GM12875 (cell line): ENCODE measurements around the gene SHISAL1.

Experiments
- H3K4me3 ChIP-seq: one replicate; pipeline ENCODE4 v1.5.1; 2011; ENCODE audit warnings: low read depth, low read length, control low read depth
- CTCF ChIP-seq: IDR thresholded peaks from 2 replicates; pipeline ENCODE4 v1.5.1; 2011; ENCODE audit warnings: low read depth, mild to moderate bottlenecking, control low read depth, inconsistent platforms, low read length, moderate library complexity, borderline replicate concordance; ENCODE audit not compliant: insufficient read depth

SHISAL1 gene

DNA sequence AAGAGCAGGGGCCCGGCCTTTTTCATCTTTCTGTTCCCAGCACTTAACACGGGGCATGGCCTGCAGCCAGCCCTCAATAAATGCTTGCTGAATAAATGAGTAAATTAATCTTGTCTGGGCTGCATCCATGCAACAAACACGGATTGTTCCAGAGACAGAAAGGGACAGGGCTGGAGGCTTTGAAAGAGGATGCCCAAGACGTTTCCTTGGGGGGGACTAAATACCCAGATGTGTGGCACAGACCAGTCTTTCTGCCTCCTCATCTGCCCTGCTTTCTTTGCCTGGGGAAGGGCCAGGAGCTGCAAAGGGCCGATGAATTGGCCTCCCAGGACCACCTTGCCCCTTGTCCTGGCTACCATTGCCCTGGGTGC is 40.4 kb downstream of the SHISAL1 start:
- no peak overlapping the region for H3K4me3 ChIP-seq
- no peak for TF ChIP-seq CTCF

DNA sequence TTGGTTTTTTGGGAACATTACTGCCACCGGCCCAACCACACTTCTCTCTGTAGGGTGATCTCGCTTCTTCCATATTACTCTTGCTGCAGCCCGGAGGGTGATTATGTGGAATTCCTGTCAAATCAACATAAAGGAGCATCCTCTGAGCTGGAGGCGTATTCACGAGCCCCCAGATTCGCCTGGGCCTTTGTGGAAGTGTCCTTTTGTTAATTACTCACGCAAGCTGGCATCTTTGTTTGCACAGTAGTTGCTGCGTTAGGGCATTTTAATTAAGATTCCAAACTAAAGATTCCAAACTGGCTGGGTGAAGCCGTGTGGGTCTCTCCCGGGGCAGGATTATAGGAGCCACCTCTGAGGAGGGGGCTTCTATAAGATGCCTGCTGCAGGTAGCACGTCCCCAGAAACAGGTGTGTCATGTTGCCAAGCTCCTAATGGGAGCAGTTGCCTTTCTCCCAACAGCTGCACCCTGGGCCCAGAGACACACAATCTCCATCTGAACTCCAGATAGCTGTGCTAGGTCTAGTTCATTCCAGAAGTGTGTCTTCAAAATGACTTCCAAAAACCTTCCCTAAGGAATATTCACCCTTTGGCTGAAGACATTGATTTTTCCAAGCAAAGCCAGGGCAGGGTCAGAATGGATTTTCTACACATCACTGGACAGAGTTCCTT is 40.9 kb downstream of the SHISAL1 start:
- no peak for TF ChIP-seq CTCF
- no peak overlapping the region for H3K4me3 ChIP-seq

- no peak overlapping the region for H3K4me3 ChIP-seq
- TF ChIP-seq CTCF, result no peak
Measured at GRCh38 chr22:44271010-44271500, 41.7 kb downstream of the SHISAL1 start.

DNA sequence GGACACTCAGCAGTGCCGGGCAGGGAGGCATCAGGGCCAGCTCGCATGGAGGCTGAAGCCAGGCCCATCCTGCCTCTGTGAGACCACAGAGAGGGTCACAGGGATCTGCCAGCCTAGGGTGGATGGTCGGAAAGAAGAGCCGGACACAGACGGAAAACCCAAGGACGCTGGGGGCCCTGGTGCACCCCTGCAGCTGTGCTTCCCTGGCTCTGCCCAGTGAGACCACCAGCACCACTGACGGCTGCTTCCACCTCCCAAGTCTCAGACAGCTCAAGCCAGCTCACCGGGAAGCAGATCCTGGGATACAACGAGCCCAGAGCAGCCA is 42.2 kb downstream of the SHISAL1 start:
- H3K4me3 ChIP-seq, result no peak overlapping the region
- no peak for TF ChIP-seq CTCF

DNA sequence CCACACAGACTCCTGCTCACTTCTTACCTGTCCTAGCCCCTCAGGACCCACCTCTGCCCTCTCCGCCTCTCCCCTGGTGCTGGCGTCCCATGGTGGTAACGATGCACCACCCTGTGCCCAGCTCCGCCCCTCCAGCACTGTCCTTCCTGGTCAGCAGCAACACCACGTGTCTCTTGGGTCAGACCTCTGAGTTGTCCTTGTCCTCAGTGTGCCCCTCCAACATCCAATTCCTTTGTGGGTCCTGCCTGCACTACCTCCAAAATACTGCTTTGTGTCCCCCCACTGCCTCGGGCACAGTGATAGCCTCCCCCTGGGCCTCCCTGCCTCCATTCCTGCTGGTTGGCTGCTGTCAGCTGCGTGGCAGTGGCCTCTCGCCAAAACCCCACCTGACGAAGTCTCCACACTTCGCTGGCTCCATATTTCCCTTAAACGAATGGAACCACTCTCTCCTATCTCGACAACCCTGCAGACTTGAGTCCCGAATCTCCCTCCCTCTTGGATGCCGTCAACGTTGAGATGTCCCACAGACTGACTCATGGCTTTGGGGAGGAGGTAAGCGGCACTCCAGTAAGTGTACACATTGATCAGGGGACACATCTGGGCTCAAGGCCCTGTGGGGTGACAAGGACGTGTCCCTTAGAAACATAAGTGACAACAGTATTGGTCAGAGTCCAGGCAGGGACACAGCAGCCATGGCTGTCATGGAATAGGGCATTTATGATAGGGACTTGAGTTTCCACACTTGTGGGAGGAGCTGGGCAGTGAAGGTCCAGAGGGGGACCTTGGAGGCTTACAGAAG is 42.8 kb downstream of the SHISAL1 start:
- H3K4me3 ChIP-seq, result no peak overlapping the region
- no peak for TF ChIP-seq CTCF

DNA sequence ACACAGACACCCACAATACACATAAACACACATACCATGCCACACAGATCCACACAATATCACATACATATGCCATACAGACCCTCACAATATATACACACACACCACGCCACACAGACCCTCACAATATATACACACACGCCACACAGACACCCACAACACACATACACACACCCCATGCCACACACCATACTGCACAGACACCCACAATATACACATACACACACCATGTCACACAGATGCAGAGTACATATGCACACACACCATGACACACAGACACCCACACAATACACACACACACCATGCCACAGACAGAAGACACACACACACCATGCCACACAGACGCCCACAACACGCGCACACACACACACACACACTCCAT is 43.6 kb downstream of the SHISAL1 start:
- H3K4me3 ChIP-seq, result no peak overlapping the region
- TF ChIP-seq CTCF, result no peak

- TF ChIP-seq CTCF, result no peak
Measured at GRCh38 chr22:44268431-44269116, 44.2 kb downstream of the SHISAL1 start.

More at GRCh38 chr22:44268431-44269116, 44.2 kb downstream of the SHISAL1 start:
- no peak overlapping the region for H3K4me3 ChIP-seq
